HL-60 (cell line): Measurements from ENCODE around the gene AKT3.
A peak's percentile ranks its signal among the peaks of the same experiment; 100 is the strongest.

ENCODE experiments used
- DNase-seq, 2 experiments: peaks; one replicate each; pipeline ENCODE4 v3.0.0-alpha.2; 2010 to 2020; ENCODE audit warnings: low read depth in 1 of 2, low spot score in 1 of 2
- H3K27ac ChIP-seq: fragments of 250-450 bp; sonication (Bioruptor Pico); replicated peaks from 2 replicates; pipeline ENCODE4 v1.5.1; 2020; ENCODE audit warnings: mild to moderate bottlenecking, moderate library complexity
- H3K27me3 ChIP-seq: fragments of 250-450 bp; sonication (Bioruptor Pico); 2 replicates; pipeline ENCODE4 v1.5.1; 2021; ENCODE audit warnings: mild to moderate bottlenecking, moderate library complexity; ENCODE audit not compliant: insufficient read depth, poor library complexity, severe bottlenecking
- H3K4me3 ChIP-seq: replicated peaks from 2 replicates; pipeline ENCODE4 v1.5.1; 2011; ENCODE audit warnings: mild to moderate bottlenecking, control low read depth, low read length; ENCODE audit not compliant: insufficient read depth
- CTCF ChIP-seq: IDR thresholded peaks from one replicate; pipeline ENCODE4 v1.5.1; 2011; ENCODE audit warnings: low read length, control low read depth, inconsistent platforms; ENCODE audit not compliant: insufficient read depth
- GABPA ChIP-seq: IDR thresholded peaks from 2 replicates; pipeline ENCODE4 v1.6.1; 2012; ENCODE audit warnings: low read depth
- POLR2AphosphoS5 ChIP-seq: IDR thresholded peaks from 2 replicates; pipeline ENCODE4 v1.6.1; 2012; ENCODE audit warnings: low read depth
- SPI1 ChIP-seq: IDR thresholded peaks from 2 replicates; pipeline ENCODE4 v1.6.1; 2012; ENCODE audit warnings: low read depth, mild to moderate bottlenecking, borderline replicate concordance
- TF ChIP-seq, protein P1 (sequence below): IDR thresholded peaks from 2 replicates; pipeline ENCODE4 v1.6.1; 2012; ENCODE audit warnings: low read depth; ENCODE audit not compliant: insufficient replicate concordance

The AKT3 gene

DNA sequence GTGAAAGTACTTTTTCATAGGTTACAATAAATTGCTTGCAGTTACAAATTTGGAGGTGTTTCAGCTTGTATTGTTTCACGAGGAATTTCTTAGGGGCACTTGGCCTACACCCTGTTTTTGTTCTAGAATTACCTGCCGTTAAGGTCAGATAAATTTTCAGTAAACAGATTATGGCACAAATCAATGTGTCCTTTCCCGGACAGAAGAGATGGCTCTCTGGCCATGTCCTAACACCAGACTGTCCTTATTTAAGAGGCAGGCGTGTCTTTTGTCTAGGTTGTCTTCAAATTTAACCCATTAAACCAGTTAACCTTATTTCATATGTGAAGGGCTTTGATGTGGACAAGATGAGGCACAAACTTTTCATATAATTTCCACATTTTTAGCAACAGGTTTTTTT lies 350.8 kb downstream of the AKT3 start:
- no peak for DNase-seq
- TF ChIP-seq POLR2AphosphoS5 (no peak), CTCF (no peak), GABPA (no peak)
- Histone ChIP-seq H3K27me3 (no peaks in the 10 kb centered on the region), H3K4me3 (no peak overlapping the region), H3K27ac (no peak overlapping the region)

- DNase-seq = no peak
- no peak overlapping the region for H3K27ac ChIP-seq
- no peak overlapping the region for H3K4me3 ChIP-seq
- TF ChIP-seq POLR2AphosphoS5 = no peak
- no peak for TF ChIP-seq SPI1
- TF ChIP-seq, protein P1, sequence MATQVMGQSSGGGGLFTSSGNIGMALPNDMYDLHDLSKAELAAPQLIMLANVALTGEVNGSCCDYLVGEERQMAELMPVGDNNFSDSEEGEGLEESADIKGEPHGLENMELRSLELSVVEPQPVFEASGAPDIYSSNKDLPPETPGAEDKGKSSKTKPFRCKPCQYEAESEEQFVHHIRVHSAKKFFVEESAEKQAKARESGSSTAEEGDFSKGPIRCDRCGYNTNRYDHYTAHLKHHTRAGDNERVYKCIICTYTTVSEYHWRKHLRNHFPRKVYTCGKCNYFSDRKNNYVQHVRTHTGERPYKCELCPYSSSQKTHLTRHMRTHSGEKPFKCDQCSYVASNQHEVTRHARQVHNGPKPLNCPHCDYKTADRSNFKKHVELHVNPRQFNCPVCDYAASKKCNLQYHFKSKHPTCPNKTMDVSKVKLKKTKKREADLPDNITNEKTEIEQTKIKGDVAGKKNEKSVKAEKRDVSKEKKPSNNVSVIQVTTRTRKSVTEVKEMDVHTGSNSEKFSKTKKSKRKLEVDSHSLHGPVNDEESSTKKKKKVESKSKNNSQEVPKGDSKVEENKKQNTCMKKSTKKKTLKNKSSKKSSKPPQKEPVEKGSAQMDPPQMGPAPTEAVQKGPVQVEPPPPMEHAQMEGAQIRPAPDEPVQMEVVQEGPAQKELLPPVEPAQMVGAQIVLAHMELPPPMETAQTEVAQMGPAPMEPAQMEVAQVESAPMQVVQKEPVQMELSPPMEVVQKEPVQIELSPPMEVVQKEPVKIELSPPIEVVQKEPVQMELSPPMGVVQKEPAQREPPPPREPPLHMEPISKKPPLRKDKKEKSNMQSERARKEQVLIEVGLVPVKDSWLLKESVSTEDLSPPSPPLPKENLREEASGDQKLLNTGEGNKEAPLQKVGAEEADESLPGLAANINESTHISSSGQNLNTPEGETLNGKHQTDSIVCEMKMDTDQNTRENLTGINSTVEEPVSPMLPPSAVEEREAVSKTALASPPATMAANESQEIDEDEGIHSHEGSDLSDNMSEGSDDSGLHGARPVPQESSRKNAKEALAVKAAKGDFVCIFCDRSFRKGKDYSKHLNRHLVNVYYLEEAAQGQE = no peak
- no peak for TF ChIP-seq CTCF
- no peak for TF ChIP-seq GABPA
- no peaks in the 10 kb centered on the region for H3K27me3 ChIP-seq
Measured at GRCh38 chr1:243497939-243498681, 351.9 kb downstream of the AKT3 start.

- no peak for TF ChIP-seq GABPA
- TF ChIP-seq POLR2AphosphoS5 = no peak
- TF ChIP-seq CTCF = no peak
- no peak for TF ChIP-seq SPI1
- TF ChIP-seq, protein P1 = no peak
- H3K4me3 ChIP-seq = no peak overlapping the region
- no peak for DNase-seq
- H3K27me3 ChIP-seq = no peaks in the 10 kb centered on the region
- no peak overlapping the region for H3K27ac ChIP-seq
Measured at GRCh38 chr1:243496806-243497205, 353.2 kb downstream of the AKT3 start.

- peak overlapping the region; percentile 59 for H3K27ac ChIP-seq
- no peak for DNase-seq
- TF ChIP-seq CTCF (no peak), GABPA (no peak), SPI1 (no peak), POLR2AphosphoS5 (no peak)
- TF ChIP-seq, protein P1 = no peak
- 0 out of 2 replicates have a peak overlapping the region, but pooled peaks have one; percentile 1 for H3K4me3 ChIP-seq
- H3K27me3 ChIP-seq = no peaks in the 10 kb centered on the region
Measured at GRCh38 chr1:243496187-243496646, 353.8 kb downstream of the AKT3 start.
